CD1c-positive myeloid dendritic cell (primary cell): ENCODE measurements around the gene FMNL2.

ENCODE experiments used
- DNase-seq: peaks from one replicate; pipeline ENCODE4 v3.0.0-alpha.2; 2016; ENCODE audit errors: extremely low spot score

Gene FMNL2

GRCh38 chr2:152375174-152375573, 40.2 kb downstream of the FMNL2 start:
- no peak for DNase-seq

GRCh38 chr2:152376385-152376784, 41.4 kb downstream of the FMNL2 start:
- no peak for DNase-seq

- no peak for DNase-seq
These were observed 42.0 kb downstream of the FMNL2 start for GRCh38 chr2:152376968-152377367.

GRCh38 chr2:152379089-152379488, 44.1 kb downstream of the FMNL2 start:
- no peak for DNase-seq

GRCh38 chr2:152380261-152381055, 45.5 kb downstream of the FMNL2 start:
- no peak for DNase-seq

- DNase-seq: no peak
These were observed 48.7 kb downstream of the FMNL2 start for GRCh38 chr2:152383702-152384101.

GRCh38 chr2:152384992-152385391, 50.0 kb downstream of the FMNL2 start:
- no peak for DNase-seq

GRCh38 chr2:152385650-152386049, 50.7 kb downstream of the FMNL2 start:
- DNase-seq: no peak

GRCh38 chr2:152386266-152386665, 51.3 kb downstream of the FMNL2 start:
- DNase-seq: no peak

GRCh38 chr2:152387041-152387440, 52.1 kb downstream of the FMNL2 start:
- no peak for DNase-seq

- peak; percentile 48 for DNase-seq
These were observed 53.3 kb downstream of the FMNL2 start for GRCh38 chr2:152388269-152388668.

- no peak for DNase-seq
These were observed 54.5 kb downstream of the FMNL2 start for GRCh38 chr2:152389483-152389882.

- DNase-seq: no peak
These were observed 55.9 kb downstream of the FMNL2 start for GRCh38 chr2:152390837-152391236.

- no peak for DNase-seq
These were observed 56.3 kb downstream of the FMNL2 start for GRCh38 chr2:152391318-152391717.

- no peak for DNase-seq
These were observed 58.4 kb downstream of the FMNL2 start for GRCh38 chr2:152393377-152393776.

GRCh38 chr2:152394326-152394725, 59.4 kb downstream of the FMNL2 start:
- peak; percentile 70 for DNase-seq

- DNase-seq: no peak
These were observed 60.1 kb downstream of the FMNL2 start for GRCh38 chr2:152395103-152395502.

GRCh38 chr2:152395572-152395971, 60.6 kb downstream of the FMNL2 start:
- no peak for DNase-seq

GRCh38 chr2:152396051-152396511, 61.1 kb downstream of the FMNL2 start:
- DNase-seq: no peak

GRCh38 chr2:152396763-152397162, 61.8 kb downstream of the FMNL2 start:
- no peak for DNase-seq

- no peak for DNase-seq
These were observed 64.0 kb downstream of the FMNL2 start for GRCh38 chr2:152399003-152399402.

- DNase-seq: no peak
These were observed 65.7 kb downstream of the FMNL2 start for GRCh38 chr2:152400607-152401214.
